Measurements from ENCODE around the gene KCNAB2. TPM values are rescaled to one million over a fixed set of nuclear protein-coding genes. Genes with fewer than 3 reads are reported as not detected.

Gene KCNAB2
- total RNA-seq, 1 donor from 2014 or later: 3.1 TPM

GRCh38 chr1:6012529-6013318 lies 33.0 kb upstream of the KCNAB2 start:
- TF ChIP-seq, protein P1, sequence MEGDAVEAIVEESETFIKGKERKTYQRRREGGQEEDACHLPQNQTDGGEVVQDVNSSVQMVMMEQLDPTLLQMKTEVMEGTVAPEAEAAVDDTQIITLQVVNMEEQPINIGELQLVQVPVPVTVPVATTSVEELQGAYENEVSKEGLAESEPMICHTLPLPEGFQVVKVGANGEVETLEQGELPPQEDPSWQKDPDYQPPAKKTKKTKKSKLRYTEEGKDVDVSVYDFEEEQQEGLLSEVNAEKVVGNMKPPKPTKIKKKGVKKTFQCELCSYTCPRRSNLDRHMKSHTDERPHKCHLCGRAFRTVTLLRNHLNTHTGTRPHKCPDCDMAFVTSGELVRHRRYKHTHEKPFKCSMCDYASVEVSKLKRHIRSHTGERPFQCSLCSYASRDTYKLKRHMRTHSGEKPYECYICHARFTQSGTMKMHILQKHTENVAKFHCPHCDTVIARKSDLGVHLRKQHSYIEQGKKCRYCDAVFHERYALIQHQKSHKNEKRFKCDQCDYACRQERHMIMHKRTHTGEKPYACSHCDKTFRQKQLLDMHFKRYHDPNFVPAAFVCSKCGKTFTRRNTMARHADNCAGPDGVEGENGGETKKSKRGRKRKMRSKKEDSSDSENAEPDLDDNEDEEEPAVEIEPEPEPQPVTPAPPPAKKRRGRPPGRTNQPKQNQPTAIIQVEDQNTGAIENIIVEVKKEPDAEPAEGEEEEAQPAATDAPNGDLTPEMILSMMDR (IDR thresholded peaks at IDR 0.05; ENCODE audit: insufficient read depth, low read depth, low read length): no peak
- Mint-ChIP-seq H3K27ac (ENCODE audit: unreplicated experiment) (no peak overlapping the region), H3K4me3 (ENCODE audit: unreplicated experiment) (no peak overlapping the region), H3K27me3 (ENCODE audit: low read depth, unreplicated experiment) (peaks cover 25% of the 10 kb centered on the region), H3K36me3 (ENCODE audit: low read depth, unreplicated experiment) (peaks cover 2% of the 10 kb centered on the region), H3K4me1 (ENCODE audit: low read depth, unreplicated experiment) (peaks cover 5% of the 10 kb centered on the region), H3K9me3 (ENCODE audit: unreplicated experiment) (no peaks in the 10 kb centered on the region)
- Histone ChIP-seq H3K9ac (ENCODE audit: low read length) (no peak overlapping the region), H3K4me1 (ENCODE audit: insufficient read depth, low read length) (peaks cover 3% of the 10 kb centered on the region), H4K20me1 (ENCODE audit: insufficient read depth, low read length) (no peaks in the 10 kb centered on the region), H3K4me3 (ENCODE audit: insufficient read depth, low read depth, low read length) (no peak overlapping the region), H3K79me2 (ENCODE audit: insufficient read depth, low read length) (no peaks in the 10 kb centered on the region), H3K27ac (ENCODE audit: low read depth, low read length) (no peak overlapping the region), H2AFZ (ENCODE audit: low read depth, low read length) (no peak overlapping the region), H3K36me3 (ENCODE audit: insufficient read depth, low read length) (no peaks in the 10 kb centered on the region), H3K4me2 (ENCODE audit: low read length) (no peak overlapping the region), H3K9me3 (ENCODE audit: insufficient read depth, low read depth, low read length) (no peaks in the 10 kb centered on the region), H3K27me3 (ENCODE audit: insufficient read depth, low read length) (no peaks in the 10 kb centered on the region)
- FAIRE-seq (no peak), DNase-seq (ENCODE audit: low read depth) (no peak)

DNA sequence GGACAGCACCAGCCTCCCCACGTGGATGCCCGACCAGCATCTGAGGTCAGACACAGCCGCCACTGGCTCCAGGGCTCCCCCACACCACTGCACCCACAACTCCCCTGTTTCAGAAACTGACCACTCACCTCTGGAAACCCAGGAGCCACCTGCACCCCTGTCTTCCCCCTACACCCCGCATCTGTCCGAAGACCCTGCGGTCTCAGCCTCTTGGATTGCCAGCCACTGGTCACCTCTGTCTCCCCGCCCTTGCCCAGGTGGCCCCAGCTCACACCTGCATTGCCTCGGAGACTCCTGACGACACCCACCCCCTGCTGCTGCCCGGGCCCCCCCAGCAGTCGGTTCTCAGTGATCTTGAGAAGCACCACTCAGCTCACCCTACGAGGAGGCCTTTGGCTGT lies 32.2 kb upstream of the KCNAB2 start:
- Histone ChIP-seq H3K4me1 (ENCODE audit: insufficient read depth, low read length) (peaks cover 3% of the 10 kb centered on the region), H3K27me3 (ENCODE audit: insufficient read depth, low read length) (no peaks in the 10 kb centered on the region), H3K27ac (ENCODE audit: low read depth, low read length) (no peak overlapping the region), H2AFZ (ENCODE audit: low read depth, low read length) (no peak overlapping the region), H3K9me3 (ENCODE audit: insufficient read depth, low read depth, low read length) (no peaks in the 10 kb centered on the region), H4K20me1 (ENCODE audit: insufficient read depth, low read length) (no peaks in the 10 kb centered on the region), H3K4me2 (ENCODE audit: low read length) (no peak overlapping the region), H3K36me3 (ENCODE audit: insufficient read depth, low read length) (no peaks in the 10 kb centered on the region), H3K9ac (ENCODE audit: low read length) (no peak overlapping the region), H3K79me2 (ENCODE audit: insufficient read depth, low read length) (no peaks in the 10 kb centered on the region), H3K4me3 (ENCODE audit: insufficient read depth, low read depth, low read length) (no peak overlapping the region)
- TF ChIP-seq EZH2 (IDR thresholded peaks at IDR 0.05; ENCODE audit: insufficient read depth, low read length): no peak
- TF ChIP-seq, protein P1 (IDR thresholded peaks at IDR 0.05; ENCODE audit: insufficient read depth, low read depth, low read length): no peak
- no peak for DNase-seq (ENCODE audit: low read depth)
- Mint-ChIP-seq H3K36me3 (ENCODE audit: low read depth, unreplicated experiment) (peaks cover 2% of the 10 kb centered on the region), H3K9me3 (ENCODE audit: unreplicated experiment) (no peaks in the 10 kb centered on the region), H3K4me3 (ENCODE audit: unreplicated experiment) (no peak overlapping the region), H3K4me1 (ENCODE audit: low read depth, unreplicated experiment) (peaks cover 5% of the 10 kb centered on the region), H3K27ac (ENCODE audit: unreplicated experiment) (no peak overlapping the region), H3K27me3 (ENCODE audit: low read depth, unreplicated experiment) (peaks cover 22% of the 10 kb centered on the region)
- FAIRE-seq: no peak

All from astrocyte (in vitro differentiated cells and primary cell).